ENCODE results near the gene ARMCX6. TPM values are rescaled to one million over a fixed set of nuclear protein-coding genes. Genes with fewer than 3 reads are reported as not detected.
"Not testable (repeated sequence)": the region's sequence is repeated elsewhere in the genome, so short reads cannot be mapped to it uniquely, and the experiment has no call there.

ARMCX6 gene
- total and polyA plus RNA-seq, 2 donors (not counting 1 experiment from before 2014, with no cell fraction given), result 39.6 to 51.6 TPM

- H3K4me1 Mint-ChIP-seq, result no peaks in the 10 kb centered on the region
- Histone ChIP-seq H2AFZ (ENCODE audit: insufficient read depth, low read depth, low read length, poor library complexity, severe bottlenecking) (no peak overlapping the region), H3K4me2 (replicated peaks; ENCODE audit: low read depth, low read length, poor library complexity, severe bottlenecking) (no peak overlapping the region), H3K9ac (ENCODE audit: low read length) (no peak overlapping the region), H3K27me3 (replicated peaks in 1 of 4; ENCODE audit: control extremely low read depth in 1 of 4, control insufficient read depth in 3 of 4, insufficient read depth in 4 of 4, low read length in 3 of 4) (no peaks in the 10 kb centered on the region), H3K36me3 (replicated peaks in 1 of 2; ENCODE audit: control extremely low read depth in 1 of 2, control insufficient read depth in 1 of 2, extremely low read depth in 1 of 2, insufficient read depth in 2 of 2, low read length in 1 of 2) (no peaks in the 10 kb centered on the region), H3K27ac (ENCODE audit: low read length in 2 of 2) (no peak overlapping the region), H3K79me2 (ENCODE audit: control insufficient read depth, insufficient read depth, low read length) (no peaks in the 10 kb centered on the region), H3K4me3 (ENCODE audit: control extremely low read depth in 1 of 5, extremely low read depth in 1 of 5, insufficient read depth in 1 of 5, low read depth in 2 of 5, low read length in 4 of 5) (no peak overlapping the region), H3K9me3 (ENCODE audit: control extremely low read depth in 1 of 3, control insufficient read depth in 2 of 3, insufficient read depth in 1 of 3, low read length in 2 of 3) (no peaks in the 10 kb centered on the region), H3K4me1 (ENCODE audit: control insufficient read depth in 2 of 2, insufficient read depth in 2 of 2, low read length in 2 of 2) (no peaks in the 10 kb centered on the region), H4K20me1 (ENCODE audit: control insufficient read depth, insufficient read depth, low read length, poor library complexity, severe bottlenecking) (no peaks in the 10 kb centered on the region)
- no peak for TF ChIP-seq EZH2 (IDR thresholded peaks at IDR 0.05; ENCODE audit: borderline replicate concordance, insufficient read depth, low read depth, low read length, poor library complexity, severe bottlenecking)
- TF ChIP-seq, protein P1, sequence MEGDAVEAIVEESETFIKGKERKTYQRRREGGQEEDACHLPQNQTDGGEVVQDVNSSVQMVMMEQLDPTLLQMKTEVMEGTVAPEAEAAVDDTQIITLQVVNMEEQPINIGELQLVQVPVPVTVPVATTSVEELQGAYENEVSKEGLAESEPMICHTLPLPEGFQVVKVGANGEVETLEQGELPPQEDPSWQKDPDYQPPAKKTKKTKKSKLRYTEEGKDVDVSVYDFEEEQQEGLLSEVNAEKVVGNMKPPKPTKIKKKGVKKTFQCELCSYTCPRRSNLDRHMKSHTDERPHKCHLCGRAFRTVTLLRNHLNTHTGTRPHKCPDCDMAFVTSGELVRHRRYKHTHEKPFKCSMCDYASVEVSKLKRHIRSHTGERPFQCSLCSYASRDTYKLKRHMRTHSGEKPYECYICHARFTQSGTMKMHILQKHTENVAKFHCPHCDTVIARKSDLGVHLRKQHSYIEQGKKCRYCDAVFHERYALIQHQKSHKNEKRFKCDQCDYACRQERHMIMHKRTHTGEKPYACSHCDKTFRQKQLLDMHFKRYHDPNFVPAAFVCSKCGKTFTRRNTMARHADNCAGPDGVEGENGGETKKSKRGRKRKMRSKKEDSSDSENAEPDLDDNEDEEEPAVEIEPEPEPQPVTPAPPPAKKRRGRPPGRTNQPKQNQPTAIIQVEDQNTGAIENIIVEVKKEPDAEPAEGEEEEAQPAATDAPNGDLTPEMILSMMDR (IDR thresholded peaks at IDR 0.05), result no peak
- ChIA-PET CTCF (no interaction called here), POLR2A (no interaction called here)
- no peaks in the 10 kb centered on the region for H3K27me3 Mint-ChIP-seq
- DNase-seq (no peak), ATAC-seq (ENCODE audit: low read depth) (no peak)
- H3K4me3 Mint-ChIP-seq, result no peak overlapping the region
- H3K9me3 Mint-ChIP-seq (ENCODE audit: insufficient read depth), result no peaks in the 10 kb centered on the region
- H3K27ac Mint-ChIP-seq, result no peak overlapping the region
- intact Hi-C loops (cut with micrococcal nuclease), result no loop called here
Observed at GRCh38 chrX:101605146-101605545, 12.7 kb downstream of the ARMCX6 start.

- no peaks in the 10 kb centered on the region for H3K9me3 Mint-ChIP-seq (ENCODE audit: insufficient read depth)
- TF ChIP-seq, protein P1 (IDR thresholded peaks at IDR 0.05), result no peak
- TF ChIP-seq EZH2 (IDR thresholded peaks at IDR 0.05; ENCODE audit: borderline replicate concordance, insufficient read depth, low read depth, low read length, poor library complexity, severe bottlenecking), result no peak
- no peak overlapping the region for H2AFZ ChIP-seq (ENCODE audit: insufficient read depth, low read depth, low read length, poor library complexity, severe bottlenecking)
- H3K79me2 ChIP-seq (ENCODE audit: control insufficient read depth, insufficient read depth, low read length), result no peaks in the 10 kb centered on the region
- no peaks in the 10 kb centered on the region for H3K36me3 ChIP-seq (replicated peaks in 1 of 2; ENCODE audit: control extremely low read depth in 1 of 2, control insufficient read depth in 1 of 2, extremely low read depth in 1 of 2, insufficient read depth in 2 of 2, low read length in 1 of 2)
- H3K27me3 Mint-ChIP-seq, result peaks cover under 1% of the 10 kb centered on the region
- CTCF ChIA-PET, result no interaction called here
- no peak overlapping the region for H3K27ac ChIP-seq (ENCODE audit: low read length in 2 of 2)
- POLR2A ChIA-PET, result no interaction called here
- no CpG with 5 or more reads among the region's 7 CpGs for WGBS (ENCODE audit: insufficient coverage)
- no peaks in the 10 kb centered on the region for H3K9me3 ChIP-seq (ENCODE audit: control extremely low read depth in 1 of 3, control insufficient read depth in 2 of 3, insufficient read depth in 1 of 3, low read length in 2 of 3)
- H4K20me1 ChIP-seq (ENCODE audit: control insufficient read depth, insufficient read depth, low read length, poor library complexity, severe bottlenecking), result no peaks in the 10 kb centered on the region
- DNase-seq (no peak), ATAC-seq (ENCODE audit: low read depth) (no peak)
- no peak overlapping the region for H3K4me3 ChIP-seq (ENCODE audit: control extremely low read depth in 1 of 5, extremely low read depth in 1 of 5, insufficient read depth in 1 of 5, low read depth in 2 of 5, low read length in 4 of 5)
- H3K4me2 ChIP-seq (replicated peaks; ENCODE audit: low read depth, low read length, poor library complexity, severe bottlenecking), result no peak overlapping the region
- intact Hi-C loops (cut with micrococcal nuclease), result no loop called here
- no peaks in the 10 kb centered on the region for H3K4me1 Mint-ChIP-seq
- no peaks in the 10 kb centered on the region for H3K4me1 ChIP-seq (ENCODE audit: control insufficient read depth in 2 of 2, insufficient read depth in 2 of 2, low read length in 2 of 2)
- H3K27me3 ChIP-seq (replicated peaks in 1 of 4; ENCODE audit: control extremely low read depth in 1 of 4, control insufficient read depth in 3 of 4, insufficient read depth in 4 of 4, low read length in 3 of 4), result no peaks in the 10 kb centered on the region
- no peak overlapping the region for H3K9ac ChIP-seq (ENCODE audit: low read length)
- H3K27ac Mint-ChIP-seq, result no peak overlapping the region
- H3K4me3 Mint-ChIP-seq, result no peak overlapping the region
Observed at GRCh38 chrX:101602077-101602476, 15.7 kb downstream of the ARMCX6 start.

DNA sequence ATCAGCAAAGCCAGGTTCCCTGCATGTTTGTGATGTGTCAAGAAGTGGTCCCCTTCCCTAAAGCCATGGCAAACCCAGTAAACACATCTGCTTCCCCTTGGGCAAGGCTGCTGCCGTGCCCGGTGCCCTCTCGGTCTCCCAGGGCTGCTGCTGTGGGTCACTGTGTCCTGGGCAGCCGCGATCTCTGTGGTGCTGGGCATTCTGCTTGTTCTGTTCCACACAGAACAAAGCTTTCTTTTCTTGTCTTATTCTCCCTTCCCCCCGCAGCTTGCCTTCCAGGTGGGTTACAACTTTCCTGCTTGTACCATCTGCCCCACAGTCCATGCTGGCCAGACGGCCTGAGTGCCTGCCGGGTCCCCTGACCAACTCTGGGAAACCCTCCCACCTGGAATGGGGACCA lies 18.2 kb downstream of the ARMCX6 start:
- H3K4me2 ChIP-seq (replicated peaks; ENCODE audit: low read depth, low read length, poor library complexity, severe bottlenecking); H3K27me3 ChIP-seq (replicated peaks in 1 of 4; ENCODE audit: control extremely low read depth in 1 of 4, control insufficient read depth in 3 of 4, insufficient read depth in 4 of 4, low read length in 3 of 4); H3K4me1 ChIP-seq (ENCODE audit: control insufficient read depth in 2 of 2, insufficient read depth in 2 of 2, low read length in 2 of 2); POLR2A ChIA-PET; H3K27me3 Mint-ChIP-seq; H3K27ac ChIP-seq (ENCODE audit: low read length in 2 of 2); H3K9me3 ChIP-seq (ENCODE audit: control extremely low read depth in 1 of 3, control insufficient read depth in 2 of 3, insufficient read depth in 1 of 3, low read length in 2 of 3); H2AFZ ChIP-seq (ENCODE audit: insufficient read depth, low read depth, low read length, poor library complexity, severe bottlenecking); H4K20me1 ChIP-seq (ENCODE audit: control insufficient read depth, insufficient read depth, low read length, poor library complexity, severe bottlenecking); H3K9ac ChIP-seq (ENCODE audit: low read length); H3K36me3 ChIP-seq (replicated peaks in 1 of 2; ENCODE audit: control extremely low read depth in 1 of 2, control insufficient read depth in 1 of 2, extremely low read depth in 1 of 2, insufficient read depth in 2 of 2, low read length in 1 of 2); H3K4me3 ChIP-seq (ENCODE audit: control extremely low read depth in 1 of 5, extremely low read depth in 1 of 5, insufficient read depth in 1 of 5, low read depth in 2 of 5, low read length in 4 of 5); DNase-seq; ATAC-seq (ENCODE audit: low read depth); H3K4me1 Mint-ChIP-seq; H3K9me3 Mint-ChIP-seq (ENCODE audit: insufficient read depth); H3K79me2 ChIP-seq (ENCODE audit: control insufficient read depth, insufficient read depth, low read length); H3K27ac Mint-ChIP-seq; CTCF ChIA-PET; H3K4me3 Mint-ChIP-seq: not testable (repeated sequence)
- intact Hi-C loops (cut with micrococcal nuclease), result loop anchor here (5.0 kb wide), 5 partner anchors 158 to 1263 kb away; no protein-coding TSS in a partner anchor
- no CpG with 5 or more reads among the region's 8 CpGs for WGBS (ENCODE audit: insufficient coverage)
